HG03135 (cell line): ENCODE results near the gene GLIS2.
"Not testable (repeated sequence)": the region's sequence is repeated elsewhere in the genome, so short reads cannot be mapped to it uniquely, and the experiment has no call there.

ENCODE experiments used
- ATAC-seq: cut with Tn5 transposase; IDR thresholded peaks from one replicate; pipeline ENCODE4 v1.9.1; 2021; ENCODE audit warnings: mild to moderate bottlenecking, moderate library complexity; ENCODE audit not compliant: unreplicated experiment

The GLIS2 gene

GRCh38 chr16:4333714-4334113 is 17.8 kb downstream of the GLIS2 start:
- ATAC-seq = not testable (repeated sequence)

DNA sequence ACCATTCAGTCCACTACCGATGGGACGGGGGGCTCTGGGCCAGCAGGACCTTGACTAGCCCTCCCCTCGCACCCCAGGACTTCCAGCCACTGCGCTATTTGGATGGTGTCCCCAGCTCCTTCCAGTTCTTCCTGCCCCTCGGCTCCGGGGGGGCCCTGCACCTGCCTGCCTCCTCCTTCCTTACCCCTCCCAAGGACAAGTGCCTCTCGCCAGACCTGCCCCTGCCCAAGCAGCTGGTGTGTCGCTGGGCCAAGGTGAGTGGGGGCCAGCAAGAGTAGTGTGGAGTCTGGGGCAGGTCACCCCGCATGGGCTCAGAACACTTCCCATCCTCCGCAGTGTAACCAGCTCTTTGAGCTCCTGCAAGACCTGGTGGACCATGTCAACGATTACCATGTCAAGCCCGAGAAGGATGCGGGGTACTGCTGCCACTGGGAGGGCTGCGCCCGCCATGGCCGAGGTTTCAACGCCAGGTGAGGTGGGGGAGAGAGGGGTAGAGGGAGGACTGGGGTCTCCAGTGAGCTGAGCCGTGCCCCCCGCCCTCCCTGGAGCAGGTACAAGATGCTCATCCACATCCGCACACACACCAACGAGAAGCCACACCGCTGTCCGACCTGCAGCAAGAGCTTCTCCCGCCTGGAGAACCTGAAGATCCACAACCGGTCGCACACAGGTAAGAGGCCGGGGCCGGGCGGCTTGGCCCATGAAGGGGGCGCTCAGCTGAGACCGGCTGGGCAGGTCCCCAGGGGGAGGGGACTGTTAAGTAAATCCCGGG is 19.0 kb downstream of the GLIS2 start:
- no peak for ATAC-seq

- ATAC-seq = no peak
These were observed 21.1 kb downstream of the GLIS2 start for GRCh38 chr16:4336701-4337539.

DNA sequence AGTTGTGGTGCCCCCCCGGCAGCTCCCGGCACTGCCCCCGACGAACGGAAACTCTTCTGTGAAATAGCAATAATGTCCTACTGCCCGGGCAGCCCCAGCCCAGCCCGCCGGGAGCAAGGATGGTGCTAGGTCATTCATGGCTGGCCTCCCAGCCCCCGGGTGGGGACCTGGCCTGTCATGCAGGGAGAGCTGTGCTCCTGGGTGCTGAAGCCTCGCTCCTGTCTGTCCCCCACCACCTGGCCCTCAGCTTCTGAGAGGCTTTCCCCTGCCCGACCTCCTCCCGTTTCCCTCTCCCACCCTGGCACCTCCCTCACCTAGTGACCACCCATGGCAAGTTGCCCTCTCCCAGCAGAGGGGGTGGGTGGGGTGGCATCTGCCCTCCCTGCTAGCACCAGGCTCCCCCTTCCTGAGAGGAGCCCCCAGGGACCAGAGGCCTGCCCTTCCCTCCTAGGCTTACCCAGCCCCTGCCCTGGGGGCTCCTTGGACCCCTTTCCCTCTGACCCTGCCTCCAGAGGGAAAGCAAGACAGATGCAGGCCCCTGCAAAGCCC is 21.7 kb downstream of the GLIS2 start:
- no peak for ATAC-seq

- no peak for ATAC-seq
These were observed 22.3 kb downstream of the GLIS2 start for GRCh38 chr16:4338125-4338582.

DNA sequence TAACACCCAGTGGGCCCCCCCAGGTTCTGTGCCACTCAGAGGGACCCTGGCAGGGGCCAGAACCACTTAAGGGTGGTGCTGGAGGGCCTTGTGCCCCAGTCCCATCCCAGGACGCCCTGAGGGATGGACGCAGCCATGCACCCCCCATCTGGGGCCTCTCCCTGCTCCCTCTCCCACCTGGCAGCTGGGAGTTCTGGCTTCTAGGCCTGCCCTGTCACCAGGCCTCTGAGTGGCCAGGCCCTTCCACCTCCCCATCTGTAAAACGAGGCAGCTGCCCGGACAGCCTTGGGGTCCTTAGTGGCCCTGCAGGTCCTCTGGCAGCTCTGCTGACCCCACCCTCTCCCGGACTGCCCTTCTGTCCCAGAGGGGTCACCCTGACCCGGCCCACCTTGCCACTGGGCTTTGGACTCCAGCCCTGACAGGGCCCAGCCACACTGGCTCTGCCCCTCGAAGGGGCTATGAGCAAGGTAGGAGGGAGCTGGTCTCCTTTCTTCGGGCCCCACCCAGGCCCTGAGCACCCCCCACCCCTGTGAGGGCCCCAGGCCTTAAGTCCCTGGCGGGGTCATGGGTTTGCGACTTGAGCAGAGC is 22.9 kb downstream of the GLIS2 start:
- ATAC-seq = no peak

DNA sequence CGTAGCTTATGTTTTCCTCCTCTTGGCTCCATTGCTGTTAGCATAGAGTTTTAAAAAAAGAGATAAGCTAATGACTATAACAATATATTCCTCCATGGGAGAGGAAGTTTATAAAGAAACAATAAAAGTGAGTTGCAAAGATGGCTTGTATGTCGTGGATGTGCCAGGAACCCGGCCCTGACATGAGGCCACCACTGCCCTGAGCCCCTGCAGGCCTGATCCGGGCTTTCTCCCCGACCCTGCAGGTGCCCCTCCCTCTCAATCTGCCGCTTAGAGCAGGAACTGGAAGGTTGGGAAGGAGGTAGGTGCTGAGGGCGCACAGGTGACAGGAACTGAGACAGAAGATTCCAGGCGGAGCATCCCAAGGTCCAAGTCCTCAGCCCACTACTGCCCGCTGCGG is 23.6 kb downstream of the GLIS2 start:
- ATAC-seq = no peak

GRCh38 chr16:4339909-4340308 is 24.0 kb downstream of the GLIS2 start:
- ATAC-seq = no peak

- ATAC-seq = no peak
These were observed 24.6 kb downstream of the GLIS2 start for GRCh38 chr16:4340443-4340842.

DNA sequence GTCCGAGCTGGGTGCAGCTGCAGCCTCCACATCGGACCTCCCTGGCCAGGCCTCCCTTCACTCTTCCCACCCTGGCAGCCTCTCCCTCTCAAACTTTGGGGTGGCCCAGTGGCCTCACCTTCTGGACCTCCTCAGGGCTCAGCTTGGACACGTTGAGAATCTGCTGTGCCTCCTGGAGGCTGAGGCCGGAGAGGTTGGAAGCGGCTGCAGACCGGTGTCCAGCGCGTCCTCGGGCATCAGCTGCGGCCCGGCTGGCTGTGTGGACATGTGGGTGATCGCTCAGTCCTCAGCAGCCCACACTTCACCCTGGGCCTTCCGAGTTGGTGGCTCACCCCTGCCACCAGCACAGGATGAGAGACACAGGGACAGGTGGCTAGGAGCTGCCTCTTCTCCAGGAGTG is 25.4 kb downstream of the GLIS2 start:
- no peak for ATAC-seq

DNA sequence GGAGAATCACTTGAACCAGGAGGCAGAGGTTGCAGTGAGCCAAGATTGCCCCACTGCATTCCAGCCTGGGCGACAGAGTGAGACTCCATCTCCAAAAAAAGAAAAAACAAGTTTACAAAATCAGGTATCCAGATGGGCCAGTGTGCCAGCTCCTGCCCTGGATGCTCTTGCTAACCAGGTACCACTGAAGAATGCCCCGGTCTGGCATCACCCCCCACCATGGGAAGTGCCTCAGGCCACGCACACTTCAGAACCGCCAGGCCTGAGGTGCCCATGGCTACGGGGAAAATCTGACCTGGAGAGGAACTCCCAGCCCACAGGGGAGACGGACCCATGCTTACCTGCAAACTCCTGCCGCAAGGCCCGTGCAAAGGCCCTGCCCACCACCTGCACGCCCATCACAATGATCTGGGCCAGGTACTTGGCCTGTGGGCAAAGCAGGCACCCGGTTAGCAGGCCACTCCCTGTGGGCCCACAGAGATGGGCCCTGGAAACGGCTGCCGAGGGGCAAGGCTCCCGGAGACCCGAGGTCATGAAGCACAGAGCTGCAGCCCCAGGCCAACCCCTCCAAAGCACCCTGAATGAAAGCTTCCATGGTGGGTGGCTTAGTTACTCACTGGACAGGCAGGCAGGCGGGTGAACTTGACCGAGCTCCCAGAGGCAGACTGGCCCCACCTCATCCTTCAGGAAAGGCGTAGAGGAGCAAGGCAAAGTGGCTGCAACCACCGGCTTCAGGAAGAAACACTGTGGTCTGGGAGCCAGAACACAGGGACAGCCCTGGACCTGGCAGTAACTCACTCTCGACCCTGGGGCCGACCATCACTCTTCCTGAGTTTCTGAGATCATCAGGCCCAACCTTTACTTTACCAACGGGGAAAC is 27.2 kb downstream of the GLIS2 start:
- ATAC-seq = no peak

GRCh38 chr16:4344300-4344982 is 28.6 kb downstream of the GLIS2 start:
- not testable (repeated sequence) for ATAC-seq

GRCh38 chr16:4344983-4345835 is 29.3 kb downstream of the GLIS2 start:
- no peak for ATAC-seq

- no peak for ATAC-seq
These were observed 30.2 kb downstream of the GLIS2 start for GRCh38 chr16:4345836-4346781.

GRCh38 chr16:4347010-4347409 is 31.1 kb downstream of the GLIS2 start:
- no peak for ATAC-seq

DNA sequence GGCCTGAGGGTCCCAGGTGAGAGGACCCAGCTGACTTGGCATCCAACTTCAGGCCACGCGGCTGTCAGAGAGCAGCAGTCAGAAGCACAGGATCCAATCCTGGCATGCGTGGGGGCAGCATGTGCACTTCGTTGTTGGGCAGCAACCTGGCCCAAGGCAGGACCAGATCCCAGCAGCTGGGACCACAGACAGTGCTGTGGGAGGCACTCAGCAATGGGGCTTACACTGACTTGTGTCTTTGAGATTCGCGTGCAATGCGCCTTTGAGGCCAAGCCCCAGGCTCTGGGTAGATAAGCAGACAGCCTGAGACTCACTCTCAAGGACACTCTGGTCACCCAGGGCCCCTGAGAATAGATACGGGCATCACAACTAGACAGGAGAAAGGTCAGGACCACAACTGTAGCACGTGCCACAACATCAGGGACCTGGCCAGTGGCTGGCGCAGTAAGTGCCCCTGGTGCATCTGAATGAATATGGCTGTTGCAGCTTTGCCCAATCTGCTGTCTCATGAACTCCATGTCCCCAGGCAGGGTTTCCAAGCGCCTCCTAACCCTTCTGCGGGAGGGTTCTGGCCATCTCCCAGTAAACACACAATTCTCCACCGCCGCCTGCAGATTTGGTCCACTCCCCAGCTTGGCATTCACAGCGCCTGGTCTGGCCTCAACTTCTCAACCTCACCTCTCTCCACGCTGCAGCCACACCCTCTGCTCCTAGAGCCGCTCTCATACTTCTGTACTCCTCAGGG is 32.1 kb downstream of the GLIS2 start:
- ATAC-seq = no peak

DNA sequence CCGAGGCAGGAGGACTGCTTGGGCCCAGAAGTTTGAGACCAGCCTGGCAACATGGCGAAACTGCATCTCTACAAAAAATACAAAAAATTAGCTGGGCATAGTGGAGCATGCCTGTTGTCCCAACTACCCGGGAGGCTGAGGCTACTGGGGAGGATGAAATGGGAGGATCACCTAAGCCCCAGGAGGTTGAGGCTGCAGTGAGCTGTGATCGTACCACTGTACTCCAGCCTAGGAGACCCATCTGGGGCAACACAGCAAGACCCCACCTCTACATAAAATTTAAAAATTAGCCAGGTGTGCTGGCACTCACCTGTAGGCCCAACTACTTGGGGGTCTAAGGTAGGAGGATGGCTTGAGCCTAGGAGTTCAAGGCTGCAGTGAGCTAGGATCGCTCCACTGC is 33.5 kb downstream of the GLIS2 start:
- ATAC-seq = no peak
